Hepatic stellate cell (primary cell): ENCODE results near the gene PLA2G1B.

Source experiments
- DNase-seq: peaks from one replicate; pipeline ENCODE4 v3.0.0; 2011; ENCODE audit warnings: low spot score

Gene PLA2G1B

DNA sequence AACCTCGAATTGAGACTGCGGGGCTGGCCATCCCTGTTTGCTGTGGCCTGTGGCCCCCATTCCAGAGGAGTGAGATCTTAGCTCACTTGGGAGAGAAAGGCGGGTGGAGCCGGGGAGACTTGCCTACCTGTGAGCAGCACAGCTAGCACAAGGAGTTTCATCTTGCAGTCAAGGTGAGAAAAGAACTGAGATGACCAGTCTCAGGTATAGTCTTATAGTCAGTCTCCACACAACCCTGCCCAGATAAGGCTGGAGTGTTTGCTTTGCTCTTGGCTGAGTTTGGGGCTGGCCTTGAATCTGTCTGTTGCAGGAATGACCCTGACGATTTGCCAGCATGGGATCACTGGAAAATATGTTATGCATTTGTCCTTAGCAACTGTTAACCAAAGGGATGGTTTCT is at the start of gene PLA2G1B:
Gene PLA2G1B, minus strand, starts transcription at position 187 of the 400 bp plus-strand sequence. Its CDS starts 26 bp downstream, at position 161.
- DNase-seq = no peak

- DNase-seq = no peak
These were observed 49.5 kb upstream of the PLA2G1B start for GRCh38 chr12:120376934-120377572.

GRCh38 chr12:120376416-120376815 is 48.8 kb upstream of the PLA2G1B start:
- DNase-seq = no peak

DNA sequence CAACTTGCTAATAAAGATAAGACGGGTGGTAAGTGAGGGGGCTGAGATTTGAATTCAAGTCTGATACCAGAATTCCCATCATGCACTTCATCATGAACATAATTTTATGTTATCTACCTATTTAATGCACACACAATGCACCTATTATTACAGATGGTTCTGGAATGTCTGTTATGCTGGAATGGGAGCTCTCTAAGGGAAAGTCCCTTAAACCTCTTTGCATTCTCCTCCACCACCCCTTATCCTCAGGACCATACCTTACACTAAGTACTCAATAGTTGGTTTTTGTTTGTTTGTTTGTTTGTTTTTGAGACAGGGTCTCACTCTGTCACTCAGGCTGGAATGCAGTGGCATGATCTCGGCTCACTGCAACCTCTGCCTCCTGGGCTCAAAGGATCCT is 48.4 kb upstream of the PLA2G1B start:
- DNase-seq = no peak

- DNase-seq = no peak
These were observed 46.1 kb upstream of the PLA2G1B start for GRCh38 chr12:120373683-120374082.

- DNase-seq = no peak
These were observed 43.0 kb upstream of the PLA2G1B start for GRCh38 chr12:120370343-120371243.

DNA sequence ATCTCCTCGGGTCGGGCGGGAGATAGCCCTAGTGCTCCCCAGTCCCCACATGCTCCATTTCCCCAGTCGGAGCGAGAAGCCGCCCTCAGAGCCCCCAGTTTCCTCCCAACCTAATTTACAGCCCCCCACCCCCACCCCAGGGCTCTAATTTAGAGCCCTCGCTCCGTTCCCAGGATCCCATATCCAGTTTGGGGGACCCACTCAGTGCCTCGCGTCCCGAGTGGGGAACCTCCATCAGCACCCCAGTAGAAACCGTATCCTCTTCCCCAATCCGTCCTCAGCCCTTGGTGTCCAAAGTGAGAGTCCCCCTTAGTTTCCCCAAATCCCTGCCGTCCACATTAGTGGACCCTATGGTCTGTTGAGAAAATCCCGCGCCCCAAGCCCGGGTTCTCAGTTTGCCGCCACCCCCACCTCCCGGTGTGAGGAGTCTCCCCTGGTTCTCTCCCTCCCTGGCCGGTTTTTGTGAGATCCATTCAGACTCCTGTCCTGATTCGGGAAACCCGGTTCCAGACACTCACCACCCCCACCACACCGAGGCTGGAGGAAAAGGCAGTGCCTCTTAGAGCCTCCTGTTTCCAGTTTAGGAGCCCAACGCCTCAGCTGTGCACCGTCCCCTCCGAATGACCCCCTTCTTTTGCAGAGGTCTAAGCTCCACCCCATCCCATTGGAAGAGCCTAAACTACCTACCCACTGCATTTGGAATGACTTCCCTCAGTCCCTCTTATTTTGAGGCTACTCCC is 42.2 kb upstream of the PLA2G1B start:
- DNase-seq = no peak

DNA sequence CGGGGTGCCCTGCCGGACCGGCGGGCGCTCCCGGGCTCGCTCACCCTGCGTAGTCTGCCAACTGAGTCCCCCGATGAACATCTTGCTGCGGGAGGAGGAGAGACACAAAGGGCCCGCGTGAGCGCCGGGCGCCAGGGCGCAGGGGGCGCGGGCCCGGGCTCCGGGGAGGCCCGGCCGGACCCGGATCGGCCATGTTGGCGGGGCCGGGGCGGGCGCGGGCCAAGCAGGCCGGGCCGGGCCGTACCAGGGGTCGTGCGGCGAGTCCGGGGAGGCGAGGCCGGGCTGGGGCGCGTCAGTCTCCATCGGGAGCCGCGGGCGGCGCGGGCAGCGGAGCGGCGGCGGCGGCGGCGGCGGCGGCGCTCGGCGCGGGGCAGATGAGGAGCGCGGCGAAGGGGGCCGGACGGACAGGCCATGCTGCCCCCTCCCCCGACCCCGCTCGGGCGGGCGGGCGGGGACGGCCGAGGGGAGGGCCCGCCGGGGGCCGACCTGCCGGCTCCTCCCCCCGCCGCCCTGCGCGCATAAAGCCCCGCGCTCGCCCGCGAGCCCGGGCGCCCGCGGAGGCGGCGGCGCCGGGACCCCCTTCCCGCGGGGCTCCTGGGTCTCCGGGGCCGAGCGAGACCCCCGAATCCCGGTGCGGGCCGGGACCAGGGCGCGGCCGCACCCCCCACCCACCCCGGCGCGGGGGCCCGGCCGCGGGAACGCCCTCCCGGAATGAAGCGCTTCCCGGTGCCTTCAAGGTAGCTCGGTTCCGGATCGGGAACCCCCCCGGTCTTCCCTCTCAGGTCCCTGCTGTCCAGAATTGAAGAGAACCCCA is 41.4 kb upstream of the PLA2G1B start, which contains the start of gene MSI1:
Gene MSI1, minus strand, starts transcription at position 376 of the 814 bp plus-strand sequence. Its CDS starts 73 bp downstream, at position 303.
- DNase-seq = no peak

GRCh38 chr12:120367924-120368788 is 40.6 kb upstream of the PLA2G1B start:
- no peak for DNase-seq

GRCh38 chr12:120367233-120367923 is 39.8 kb upstream of the PLA2G1B start:
- DNase-seq = no peak

DNA sequence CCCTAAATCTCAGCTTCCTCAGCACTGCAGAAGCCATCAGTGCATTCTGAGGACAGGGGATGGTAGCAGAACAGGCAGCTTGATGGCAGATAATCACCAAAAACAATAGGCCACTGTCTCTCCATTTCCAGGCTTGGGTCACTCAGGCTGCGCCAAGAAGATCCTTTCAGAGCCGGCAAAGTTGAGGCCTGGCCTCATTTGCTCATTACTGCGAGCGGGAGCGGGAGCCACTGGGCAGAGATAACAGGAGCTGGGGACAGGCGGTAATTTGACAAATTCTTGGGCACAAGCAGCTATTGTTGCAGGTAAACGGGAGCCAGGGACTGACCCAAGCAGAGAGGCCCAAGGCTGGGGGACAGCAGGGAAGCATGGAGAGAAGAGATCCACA is 39.3 kb upstream of the PLA2G1B start:
- DNase-seq = no peak

- no peak for DNase-seq
These were observed 38.7 kb upstream of the PLA2G1B start for GRCh38 chr12:120366341-120366705.

DNA sequence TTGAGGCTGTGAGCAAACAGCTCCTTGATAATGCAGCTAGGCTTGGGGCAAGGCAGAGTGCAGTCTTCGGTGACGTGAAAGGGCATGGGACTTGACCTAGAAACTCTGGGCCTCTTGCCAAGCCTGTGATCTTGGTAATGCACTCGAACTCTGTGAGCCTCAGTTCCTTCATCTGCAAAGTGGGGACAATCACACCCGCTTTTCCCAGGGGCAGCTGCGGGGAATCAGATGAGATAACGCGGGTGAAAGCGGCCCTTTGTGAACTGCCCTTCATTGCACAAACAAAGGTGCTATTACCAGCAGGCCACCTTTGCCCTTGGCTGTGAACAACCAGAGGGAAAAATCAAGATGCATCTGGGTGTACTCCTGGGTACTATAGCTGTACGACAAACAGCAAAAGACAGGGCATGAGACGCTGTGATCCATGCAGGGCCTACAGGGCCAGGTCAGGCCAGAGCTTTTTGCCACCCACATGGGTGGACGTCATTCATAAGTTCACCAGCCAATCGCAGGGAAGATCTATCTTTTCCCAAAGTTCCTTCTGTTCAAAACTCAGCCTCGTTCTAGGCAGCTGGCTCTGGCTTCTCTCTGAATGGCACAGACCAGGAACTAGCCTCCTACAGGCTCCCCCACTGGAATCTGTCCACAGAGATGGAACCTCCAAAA is 38.2 kb upstream of the PLA2G1B start:
- DNase-seq = no peak

DNA sequence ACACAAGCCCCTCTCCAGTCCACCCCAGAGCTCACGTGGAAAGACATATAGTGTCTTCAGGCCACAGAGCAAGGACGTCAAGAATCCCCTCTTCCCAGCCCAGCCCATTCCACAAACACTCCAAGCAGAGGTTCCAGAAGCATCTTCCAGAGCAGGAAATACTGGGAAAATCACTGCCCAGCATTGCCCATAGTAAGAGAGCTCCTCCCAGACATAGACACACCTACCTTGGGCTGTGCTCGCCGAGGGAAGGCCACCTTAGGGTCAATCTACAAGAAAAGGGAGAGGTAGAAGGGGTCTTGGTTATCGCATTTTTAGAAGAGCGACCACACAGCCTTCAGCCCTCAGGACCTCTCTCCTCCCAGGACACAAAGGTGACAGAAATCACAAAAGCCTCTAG is 36.9 kb upstream of the PLA2G1B start:
- DNase-seq = no peak

DNA sequence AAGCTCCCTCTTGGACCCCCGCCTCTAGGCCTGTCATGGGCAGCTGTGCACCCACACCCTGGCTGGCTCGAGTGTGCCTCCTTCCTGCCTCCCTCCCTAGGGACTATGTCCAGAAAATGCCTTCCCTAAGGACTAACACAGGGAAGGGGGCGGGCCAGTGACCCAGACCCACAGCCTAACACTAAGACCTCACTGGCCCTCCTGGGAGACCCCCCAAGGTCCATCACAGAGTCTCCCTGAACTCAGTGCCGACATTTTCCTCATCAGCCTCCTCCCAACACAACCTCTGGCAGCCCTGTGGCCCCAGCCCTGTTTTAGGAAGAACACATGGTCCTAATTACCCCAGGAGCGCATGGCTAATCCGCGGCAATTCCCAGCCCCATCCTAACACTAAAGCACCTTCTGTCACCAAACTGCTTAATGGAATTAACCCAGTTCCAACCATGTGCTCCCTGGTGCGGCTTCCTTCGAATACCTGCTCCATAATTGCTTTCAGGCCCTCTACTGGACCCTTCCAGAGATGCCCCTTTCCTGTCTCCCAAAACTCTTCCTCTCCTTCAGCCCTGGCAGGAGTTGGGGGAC is 35.8 kb upstream of the PLA2G1B start:
- DNase-seq = no peak

DNA sequence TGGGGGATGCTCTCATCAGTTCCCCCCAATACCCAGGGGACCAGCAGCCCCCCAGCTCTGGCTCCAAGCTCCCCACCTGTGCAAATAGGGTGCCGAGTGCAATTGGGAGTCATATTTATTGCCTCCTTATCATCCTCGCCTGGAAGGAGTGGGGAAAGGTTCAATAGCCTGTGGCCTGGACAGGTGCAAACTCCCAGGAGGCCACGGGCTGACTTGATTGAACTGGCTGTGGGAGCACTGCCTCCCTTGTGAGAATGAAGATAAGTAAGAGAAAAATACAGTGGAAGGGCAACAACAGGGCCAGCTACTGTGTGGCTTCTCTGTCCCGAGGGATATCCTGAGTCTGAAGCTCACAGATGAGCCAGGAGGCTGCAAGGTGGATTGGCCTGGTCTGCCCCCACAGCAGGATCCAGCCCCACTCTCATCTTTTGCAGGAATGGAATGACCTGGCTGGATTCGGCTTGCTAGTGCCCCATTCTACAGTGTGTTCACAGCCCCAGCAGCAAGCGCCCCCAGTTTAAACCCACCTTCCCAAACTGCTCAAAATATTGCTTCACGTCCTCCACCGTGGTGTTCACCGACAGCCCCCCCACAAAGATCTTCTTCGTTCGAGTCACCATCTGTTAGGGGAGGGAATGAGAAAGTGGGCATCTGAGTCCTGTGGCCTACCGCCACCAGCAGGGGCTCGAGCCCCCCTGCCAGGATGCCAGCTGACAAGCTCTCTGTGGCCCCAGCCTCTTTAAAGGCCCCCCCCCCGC is 35.1 kb upstream of the PLA2G1B start:
- no peak for DNase-seq

DNA sequence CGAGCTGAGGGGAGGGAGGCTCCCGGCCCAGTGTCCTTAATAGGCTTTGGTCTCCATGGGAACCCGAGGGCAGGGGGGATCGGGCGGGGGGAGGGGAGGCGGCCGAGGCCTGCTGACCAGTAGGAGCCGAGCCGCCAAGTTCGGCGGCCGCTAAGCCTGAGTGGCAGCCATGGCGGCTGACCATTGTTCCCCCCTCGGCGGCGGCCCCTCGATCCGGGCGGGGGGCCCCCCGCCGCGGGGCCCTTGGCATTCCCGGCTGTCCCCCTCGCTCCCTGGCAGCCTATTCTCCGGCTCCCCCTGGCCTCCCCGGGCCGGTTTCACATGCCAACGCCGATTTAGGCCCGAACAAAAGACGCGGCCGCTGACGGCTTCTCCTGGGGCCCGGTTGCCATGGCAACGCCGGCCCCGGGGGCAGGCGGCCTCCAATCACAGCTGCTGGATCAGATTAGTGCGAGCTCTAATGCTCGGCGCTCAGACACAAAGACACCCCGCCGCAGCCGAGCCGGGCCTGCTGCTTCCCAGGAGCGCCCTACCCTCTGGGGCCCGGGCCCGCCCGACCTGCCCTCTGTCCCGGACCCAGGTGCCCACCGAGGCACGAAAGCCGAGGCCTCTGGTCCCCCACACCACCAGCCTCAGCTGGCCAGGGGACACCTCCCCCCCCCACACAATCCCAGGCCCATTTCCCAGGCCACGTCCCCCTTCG is 34.1 kb upstream of the PLA2G1B start:
- peak; percentile 94 for DNase-seq

DNA sequence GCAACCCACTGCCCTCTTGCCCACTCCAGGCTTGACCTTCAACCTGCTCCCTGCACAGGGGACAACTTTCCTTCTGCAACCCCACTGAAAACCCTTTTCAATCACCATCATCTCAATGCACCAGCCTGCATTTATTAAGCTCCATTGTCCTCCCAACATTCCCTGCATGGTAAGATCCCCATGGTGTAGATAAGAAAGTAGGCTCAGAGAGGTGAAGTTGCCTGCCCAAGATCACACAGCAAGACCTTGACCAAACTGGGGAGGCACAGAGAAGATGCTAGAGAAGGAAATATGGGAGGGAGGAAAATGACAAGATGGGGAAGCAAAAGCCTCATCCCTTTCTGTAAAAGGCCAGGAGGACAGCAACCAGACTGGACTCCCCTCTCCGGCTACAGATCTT is 31.5 kb upstream of the PLA2G1B start:
- DNase-seq = no peak
